Activated CD8-positive, alpha-beta memory T cell treated with anti-CD3 and anti-CD28 coated beads, Interleukin-2, amount 50 U/mL, for 4 hours (primary cell): ENCODE measurements around the gene EPB41L5.
"Not testable (repeated sequence)": the region's sequence is repeated elsewhere in the genome, so short reads cannot be mapped to it uniquely, and the experiment has no call there.

Source experiments
- DNase-seq: peaks from one replicate; pipeline ENCODE4 v3.0.0-alpha.2; 2020

The EPB41L5 gene

DNA sequence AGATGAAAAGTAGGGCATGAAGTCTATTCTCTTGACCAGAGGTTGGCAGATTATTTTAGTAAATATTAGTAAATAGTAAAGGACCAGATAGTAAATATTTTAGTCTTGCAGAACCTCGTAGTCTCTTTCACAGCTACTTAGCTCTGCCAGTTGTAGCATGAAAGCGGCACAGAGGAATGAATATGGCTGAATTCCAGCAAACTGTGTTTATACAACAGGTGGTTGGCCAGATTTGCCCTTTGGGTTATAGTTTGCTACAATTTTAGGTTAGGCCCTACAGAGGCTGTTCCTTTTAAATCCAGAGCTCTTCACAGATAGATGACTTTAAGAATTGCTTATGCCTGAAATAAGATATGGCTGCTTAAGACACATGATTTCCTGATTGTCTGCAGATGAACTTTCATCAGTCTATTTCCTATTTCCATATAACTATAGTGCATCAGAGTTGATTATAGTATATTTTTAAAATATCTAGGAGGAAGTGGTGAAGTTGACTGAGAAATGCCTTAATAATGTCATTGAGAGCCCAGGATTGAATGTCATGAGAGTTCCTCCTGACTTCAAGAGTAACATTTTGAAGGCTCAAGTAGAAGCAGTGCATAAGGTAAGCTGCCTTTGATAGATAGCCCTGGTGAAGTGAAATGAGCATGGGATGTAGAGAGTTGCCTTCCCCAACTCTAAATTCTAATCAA is 129.8 kb downstream of the EPB41L5 start:
- DNase-seq = no peak

DNA sequence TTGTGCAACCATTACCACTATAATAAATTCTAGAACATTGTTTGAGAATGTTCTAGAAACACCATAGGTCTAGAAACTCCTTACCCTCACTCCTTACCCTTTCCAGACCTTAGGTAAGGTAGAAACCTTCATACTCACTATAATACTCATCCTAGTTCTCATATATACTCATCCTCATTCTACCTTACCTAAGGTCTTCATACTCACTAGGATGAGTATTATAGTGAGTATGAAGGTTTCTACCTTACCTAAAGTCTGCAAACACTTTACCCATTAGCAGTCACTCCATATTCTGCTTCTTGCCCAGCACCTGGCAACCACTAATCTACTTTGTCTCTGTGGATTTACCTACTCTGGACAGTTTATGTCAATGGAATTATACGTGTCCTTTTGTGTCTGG is 135.4 kb downstream of the EPB41L5 start:
- no peak for DNase-seq

DNA sequence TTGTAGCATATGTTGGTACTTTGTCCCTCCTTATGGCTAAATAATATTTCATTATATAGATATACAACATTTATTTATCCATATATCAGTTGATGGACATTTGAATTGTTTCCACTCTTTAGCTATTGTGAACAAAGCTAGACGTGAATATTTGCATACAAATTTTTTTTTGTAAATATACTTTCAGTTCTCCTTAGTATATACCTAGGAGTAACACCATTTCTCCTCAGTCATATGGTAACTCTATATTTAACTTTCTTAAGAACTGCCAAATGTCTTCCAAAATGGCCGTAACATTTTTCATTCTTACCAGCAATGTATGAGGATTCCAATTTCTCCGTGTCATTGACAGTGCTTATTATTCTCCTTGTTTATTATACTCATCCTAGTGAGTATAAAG is 135.8 kb downstream of the EPB41L5 start:
- DNase-seq = no peak

DNA sequence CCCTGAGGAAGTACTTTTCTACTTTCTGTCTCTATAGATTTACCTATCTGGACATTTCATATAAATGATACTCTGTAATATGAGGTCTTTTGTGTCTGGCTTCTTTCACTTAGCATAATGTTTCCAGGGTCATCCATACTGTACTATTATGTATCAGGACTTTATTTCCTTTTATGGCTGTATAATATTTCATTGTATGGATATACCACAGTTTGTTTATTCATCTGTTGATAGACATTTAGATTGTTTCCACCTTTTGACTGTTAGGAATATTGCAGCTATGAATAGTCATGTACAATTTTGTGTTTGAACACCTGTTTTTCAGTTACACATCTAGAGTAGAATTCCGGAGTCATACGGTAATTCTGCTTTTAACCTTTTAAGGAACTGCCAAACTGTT is 136.5 kb downstream of the EPB41L5 start:
- DNase-seq = no peak

DNA sequence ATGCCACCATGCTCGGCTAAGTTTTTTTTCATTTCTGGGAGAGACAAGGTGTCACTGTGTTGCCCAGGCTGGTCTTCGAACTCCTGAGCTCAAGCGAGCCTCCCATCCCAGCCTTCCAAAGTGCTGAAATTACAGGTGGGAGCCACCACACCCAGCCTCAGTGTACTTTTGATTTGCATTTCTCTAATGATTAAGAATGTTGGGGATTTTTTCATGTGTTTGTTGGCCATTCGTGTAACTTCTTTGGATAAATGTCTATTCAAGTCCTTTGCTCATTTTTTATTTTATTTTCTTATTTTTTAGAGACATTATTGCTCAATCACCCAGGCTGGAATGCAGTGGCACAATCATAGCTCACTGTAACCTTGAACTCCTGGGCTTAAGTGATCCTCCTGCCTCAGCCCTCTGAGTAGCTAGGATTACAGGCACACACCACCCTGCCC is 137.2 kb downstream of the EPB41L5 start:
- no peak for DNase-seq

DNA sequence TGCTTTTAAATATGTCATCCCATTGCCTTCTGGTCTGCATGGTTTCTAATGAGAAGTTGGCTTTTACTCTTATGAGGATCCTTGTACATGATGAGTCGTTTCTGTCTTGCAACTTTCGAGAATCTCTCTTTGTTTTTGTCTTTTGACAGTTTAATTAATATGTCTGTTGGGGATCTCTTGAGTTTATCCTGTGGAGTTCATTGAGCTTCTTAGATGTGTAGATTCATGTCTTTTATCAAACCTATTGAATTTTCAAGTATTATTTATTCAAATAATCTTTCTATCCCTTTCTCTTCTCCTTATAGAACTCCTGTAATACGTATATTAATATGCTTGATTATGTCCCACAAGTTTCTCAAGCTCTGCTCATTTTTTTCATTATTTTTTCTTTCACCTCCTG is 142.4 kb downstream of the EPB41L5 start:
- no peak for DNase-seq

DNA sequence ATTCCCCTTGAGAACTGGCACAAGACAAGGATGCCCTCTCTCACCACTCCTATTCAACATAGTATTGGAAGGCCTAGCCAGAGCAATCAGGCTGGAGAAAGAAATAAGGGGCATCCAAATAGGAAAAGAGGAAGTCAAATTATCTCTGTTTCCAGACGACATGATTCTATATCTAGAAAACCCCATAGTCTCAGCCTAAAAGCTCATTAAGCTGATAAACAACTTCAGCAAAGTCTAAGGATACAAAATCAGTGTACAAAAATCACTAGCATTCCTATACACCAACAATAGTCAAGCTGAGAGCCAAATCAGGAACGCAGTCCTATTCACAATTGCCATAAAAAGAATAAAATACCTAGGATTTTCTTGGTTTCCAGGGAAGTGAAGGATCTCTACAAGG is 145.8 kb downstream of the EPB41L5 start:
- not testable (repeated sequence) for DNase-seq

DNA sequence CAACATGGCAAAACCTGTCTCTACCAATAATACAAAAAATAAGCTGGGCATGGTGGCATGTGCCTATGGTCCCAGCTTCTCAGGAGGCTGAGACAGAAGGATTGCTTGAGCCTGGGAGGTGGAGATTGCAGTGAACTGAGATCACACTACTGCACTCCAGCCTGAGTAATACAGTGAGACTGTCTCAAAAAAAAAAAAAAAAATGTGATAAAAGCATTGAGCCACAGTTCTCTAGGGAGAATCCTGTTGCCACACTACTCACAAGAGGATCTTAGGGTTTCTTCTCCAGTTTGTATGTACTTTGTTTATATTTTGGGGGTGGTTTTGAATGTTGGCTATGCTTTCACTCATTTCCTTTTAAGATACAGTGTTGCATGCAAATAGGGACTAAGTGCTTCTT is 148.3 kb downstream of the EPB41L5 start:
- no peak for DNase-seq

DNA sequence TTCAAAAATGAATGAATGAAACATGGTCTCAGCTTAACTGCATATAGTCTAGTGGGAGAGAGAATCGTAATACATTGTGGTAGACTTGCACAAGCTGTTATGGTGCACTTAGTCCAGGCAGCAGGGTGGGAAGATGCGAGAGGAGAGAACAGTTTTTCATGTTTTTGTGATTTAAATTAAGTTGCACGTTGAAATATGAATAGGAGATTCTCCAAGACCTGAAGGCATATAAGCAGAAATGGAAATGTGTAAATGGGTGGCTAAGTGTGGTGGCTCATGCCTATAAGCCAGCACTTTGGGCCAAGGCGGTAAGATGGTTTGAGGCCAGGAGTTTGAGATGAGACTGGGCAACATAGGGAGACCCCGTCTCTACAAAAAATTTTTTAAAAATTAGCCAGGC is 149.8 kb downstream of the EPB41L5 start:
- DNase-seq = no peak

DNA sequence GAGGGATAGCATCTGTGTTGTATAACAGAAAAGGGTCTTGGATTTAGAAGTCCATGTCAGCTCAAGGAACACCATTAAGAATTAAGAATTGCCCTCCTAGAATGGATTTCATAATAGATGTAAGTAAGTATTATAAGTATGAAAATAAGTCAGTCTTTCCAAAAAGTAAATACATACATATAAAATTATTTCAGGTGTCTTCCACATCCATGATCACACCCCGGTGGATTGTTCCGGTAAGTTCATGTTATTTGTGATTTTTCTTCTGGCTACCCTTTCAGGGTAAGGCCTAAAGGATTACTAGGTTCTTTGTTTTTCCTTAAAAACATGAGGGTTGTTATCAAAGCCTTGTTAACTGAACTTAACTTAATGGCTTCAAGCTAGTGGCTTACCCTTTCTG is 154.4 kb downstream of the EPB41L5 start:
- no peak for DNase-seq

DNA sequence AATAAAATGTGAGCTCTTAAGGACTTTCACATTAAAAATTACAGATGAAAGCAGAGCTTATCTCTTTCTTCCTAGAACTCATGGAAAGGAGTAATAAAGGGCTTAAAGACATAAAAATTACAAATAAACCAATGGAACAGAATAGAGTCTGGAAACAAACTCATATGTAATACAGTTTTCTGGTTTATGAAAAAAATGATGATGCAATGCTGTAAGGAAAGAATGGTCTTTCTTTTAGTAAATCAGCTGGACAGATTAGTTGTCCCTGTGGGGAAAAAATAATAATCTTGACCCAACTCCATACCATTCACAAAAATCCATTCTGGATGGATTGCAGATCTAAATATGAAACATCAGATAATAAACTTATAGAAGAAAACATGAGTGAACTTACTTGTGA is 156.1 kb downstream of the EPB41L5 start:
- DNase-seq = no peak

DNA sequence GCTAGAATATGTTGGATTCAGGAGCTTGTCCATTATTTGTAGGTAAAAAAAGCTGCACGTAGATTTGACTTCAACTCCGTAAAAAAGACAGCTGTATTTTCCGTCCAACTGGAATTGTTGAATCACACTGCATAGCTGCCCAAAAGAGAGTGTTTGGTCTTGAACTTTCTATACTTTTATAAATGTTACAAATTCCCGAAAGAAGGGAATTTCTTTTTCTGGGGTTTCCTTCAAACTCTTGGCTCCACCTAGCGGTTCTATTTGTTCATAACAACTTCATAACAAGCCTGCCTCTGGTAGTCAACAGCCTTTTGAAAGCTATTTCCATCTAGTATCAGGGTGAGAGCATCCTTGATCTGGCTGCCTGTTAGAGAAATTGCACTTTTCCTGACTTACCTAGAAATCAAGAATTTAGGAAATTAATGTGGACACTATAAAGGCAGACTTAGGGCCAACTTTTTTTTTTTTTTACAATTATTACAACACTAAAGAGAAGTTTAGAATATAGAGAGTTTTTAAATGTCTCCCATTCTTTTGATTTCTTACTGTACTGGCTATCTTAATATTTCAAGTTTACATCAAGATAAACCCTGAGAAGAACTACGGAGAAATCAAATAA is 162.2 kb downstream of the EPB41L5 start:
- no peak for DNase-seq

DNA sequence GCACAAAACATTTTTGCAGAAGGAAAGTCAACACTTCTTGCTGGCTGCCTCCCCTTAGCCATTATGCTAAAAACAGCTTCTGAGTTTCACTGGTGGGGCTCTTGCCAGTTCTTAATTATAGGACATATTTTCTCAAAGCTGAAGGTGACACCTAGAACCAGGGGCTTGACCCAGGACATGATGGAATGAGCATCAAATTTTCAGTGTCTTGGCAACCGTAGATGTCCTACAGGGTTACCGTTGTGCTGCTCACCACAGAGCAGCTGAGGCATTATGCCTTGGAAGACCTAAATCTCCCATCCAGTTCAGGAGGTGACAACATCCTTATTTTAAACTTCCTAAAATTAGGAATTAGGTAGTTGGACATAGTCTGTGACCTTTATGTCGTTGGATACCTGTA is 163.6 kb downstream of the EPB41L5 start:
- DNase-seq = no peak

DNA sequence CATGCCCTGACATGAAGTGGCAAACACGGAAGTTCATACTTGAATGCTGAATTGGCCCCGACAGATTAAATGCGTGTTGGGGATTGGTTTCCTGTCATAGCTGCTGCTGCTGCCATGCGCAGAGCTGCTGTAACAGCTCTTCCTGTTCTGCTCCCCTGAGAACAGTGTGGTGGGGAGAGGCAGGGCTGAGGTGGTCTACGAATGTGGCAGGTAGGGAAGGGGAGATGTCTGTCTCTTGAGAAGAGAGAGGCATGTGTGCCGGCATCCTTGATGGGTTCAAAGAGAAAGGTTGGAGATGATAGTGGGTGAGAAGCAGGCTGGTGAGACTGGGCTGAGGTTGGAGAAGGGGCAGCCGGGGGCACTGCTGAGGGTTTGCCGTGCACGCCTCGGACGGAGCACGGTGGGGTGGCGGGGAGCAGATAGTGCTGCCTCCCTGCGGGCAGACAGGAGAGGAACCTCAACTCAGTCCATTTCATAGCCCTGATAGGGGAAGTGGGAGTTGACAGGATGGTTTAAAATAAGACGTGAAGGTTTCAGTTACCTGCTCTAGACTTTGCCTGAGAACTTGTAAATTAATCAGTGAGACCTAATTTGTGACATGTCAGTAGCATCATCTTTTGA is 164.2 kb downstream of the EPB41L5 start:
- peak; percentile 77 for DNase-seq

DNA sequence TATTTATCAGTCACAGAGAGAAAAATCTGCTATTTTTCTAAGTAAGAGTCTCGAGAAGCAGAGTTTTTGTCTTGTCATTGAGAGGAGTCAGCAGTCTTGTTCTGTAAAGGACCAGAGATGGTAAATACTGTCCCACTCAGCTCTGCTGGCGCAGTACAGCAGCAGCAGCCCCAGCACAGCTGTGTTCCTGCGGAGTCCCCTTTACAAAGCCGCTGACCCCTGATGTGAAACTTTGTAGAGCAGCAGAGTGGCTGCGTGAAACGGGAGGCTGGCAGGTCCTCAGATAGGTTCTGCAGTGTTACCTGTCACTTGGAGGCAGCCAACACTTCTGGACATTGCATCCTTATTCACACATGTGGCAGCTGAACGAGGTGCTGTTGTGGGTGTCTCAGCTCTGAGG is 165.1 kb downstream of the EPB41L5 start:
- DNase-seq = no peak

DNA sequence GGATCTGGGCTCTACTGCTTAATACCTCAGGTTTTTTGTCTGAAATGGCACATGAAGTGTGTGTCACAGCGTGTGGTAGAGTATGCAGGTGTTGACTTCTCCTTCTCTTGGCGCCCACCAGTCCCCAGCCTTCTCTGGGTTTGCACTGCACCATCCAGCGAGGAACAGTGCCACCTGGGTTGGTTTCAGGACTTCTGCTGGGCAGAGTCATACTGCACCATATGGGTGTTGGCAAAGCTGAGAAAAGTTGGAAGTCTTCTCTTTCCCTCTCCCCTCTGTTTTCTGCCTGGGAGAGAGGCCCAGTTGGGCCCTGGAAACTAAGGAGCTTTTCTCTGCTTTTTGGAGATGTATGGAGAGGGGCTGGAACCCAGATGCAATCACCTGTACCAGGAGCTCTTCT is 166.5 kb downstream of the EPB41L5 start:
- no peak for DNase-seq

DNA sequence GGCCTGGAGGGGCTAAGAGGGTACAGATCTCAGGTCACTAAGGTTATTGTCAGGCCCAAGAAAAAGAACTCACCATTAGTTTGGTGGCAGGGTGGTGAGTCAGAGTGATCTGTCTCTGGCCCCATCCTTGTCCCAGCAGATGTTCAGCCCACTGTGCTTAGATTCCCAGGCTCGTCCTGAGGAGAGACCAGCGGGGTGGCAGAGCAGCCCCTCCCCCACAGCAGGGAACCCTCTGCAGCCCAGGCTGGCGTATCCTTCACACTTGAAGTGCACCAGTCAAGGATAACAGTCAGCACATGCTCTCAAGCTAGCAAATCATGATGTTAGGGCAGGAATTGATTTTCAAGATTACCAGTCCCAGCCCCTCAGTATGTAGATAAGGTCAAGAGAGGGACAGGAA is 167.2 kb downstream of the EPB41L5 start:
- DNase-seq = no peak

DNA sequence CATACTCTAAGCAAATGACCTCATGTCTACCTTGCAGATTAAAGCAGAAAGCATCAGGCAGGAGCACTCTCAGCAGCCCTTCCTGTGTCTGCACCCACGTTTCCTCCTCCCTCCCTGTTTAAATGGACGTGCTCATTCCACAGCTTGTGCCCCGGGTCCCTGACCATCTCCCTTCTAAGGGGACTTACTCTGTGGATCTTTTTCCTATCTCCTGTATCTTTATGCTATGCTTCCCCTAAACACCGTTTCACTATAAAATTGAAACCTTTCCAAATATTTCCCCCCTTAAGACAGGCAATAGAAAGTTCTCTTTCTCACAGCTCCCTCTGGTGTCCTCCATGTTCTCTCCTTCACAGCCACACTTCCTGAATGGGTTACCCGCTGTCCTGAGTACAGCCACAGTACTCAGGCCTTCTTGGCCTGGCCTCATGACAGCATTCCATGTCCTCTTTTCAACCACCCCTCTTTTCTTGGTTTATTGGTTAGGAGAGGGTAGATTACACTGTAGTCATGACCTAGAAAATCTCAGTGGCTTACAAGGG is 169.2 kb downstream of the EPB41L5 start:
- no peak for DNase-seq

DNA sequence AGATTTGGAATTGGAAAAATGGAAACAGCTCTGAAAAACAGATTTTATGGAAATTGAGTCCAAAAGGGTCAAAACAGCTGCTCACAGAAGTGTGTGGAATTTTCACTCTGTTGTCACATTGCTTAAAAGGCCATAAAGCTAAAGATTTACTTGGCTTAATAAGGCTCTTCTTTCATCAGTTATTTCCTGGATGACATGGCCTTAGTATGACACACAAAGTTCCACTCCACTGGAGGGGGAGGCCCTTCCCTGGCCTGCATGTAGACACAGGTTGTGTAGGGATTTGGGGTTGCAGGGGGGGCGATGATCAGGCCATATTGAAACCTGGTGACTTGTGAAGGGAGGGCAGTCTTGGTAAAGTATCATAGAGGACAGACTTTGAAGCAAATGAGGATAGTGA is 176.3 kb downstream of the EPB41L5 start:
- DNase-seq = no peak

DNA sequence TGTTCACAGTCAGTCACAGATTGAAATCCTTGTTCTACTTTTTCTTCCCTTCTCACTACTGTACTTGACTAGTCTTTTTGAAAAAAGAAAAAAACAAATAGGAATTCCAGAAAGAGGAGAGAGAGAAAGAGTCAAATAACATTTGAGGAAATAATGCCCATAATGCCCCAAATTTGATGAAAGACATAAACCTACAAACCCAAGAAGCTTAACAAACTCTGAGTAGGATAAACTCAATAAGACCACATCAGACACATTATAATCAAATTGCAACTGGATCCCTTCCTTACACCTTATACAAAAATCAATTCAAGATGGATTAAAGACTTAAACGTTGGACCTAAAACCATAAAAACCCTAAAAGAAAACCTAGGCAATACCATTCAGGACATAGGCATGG is 179.4 kb downstream of the EPB41L5 start:
- DNase-seq = no peak

DNA sequence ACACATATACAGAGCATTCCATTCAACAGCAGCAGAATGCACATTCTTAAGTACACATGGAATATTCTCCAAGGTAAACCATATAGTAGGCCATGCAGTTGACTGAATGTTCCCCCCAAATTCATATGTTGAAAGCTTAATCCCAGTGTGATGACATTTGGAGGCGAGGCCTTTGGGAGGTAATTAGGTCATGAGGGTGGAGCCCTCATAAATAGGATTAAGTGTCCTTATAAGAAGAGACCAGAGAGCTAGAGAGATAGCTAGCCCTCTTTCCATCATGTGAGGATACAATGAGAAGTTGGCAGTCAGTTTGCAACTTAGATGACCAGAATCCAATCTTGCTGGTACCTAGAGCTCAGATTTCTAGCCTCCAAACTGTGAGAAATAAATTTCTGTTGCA is 182.7 kb downstream of the EPB41L5 start:
- DNase-seq = no peak

DNA sequence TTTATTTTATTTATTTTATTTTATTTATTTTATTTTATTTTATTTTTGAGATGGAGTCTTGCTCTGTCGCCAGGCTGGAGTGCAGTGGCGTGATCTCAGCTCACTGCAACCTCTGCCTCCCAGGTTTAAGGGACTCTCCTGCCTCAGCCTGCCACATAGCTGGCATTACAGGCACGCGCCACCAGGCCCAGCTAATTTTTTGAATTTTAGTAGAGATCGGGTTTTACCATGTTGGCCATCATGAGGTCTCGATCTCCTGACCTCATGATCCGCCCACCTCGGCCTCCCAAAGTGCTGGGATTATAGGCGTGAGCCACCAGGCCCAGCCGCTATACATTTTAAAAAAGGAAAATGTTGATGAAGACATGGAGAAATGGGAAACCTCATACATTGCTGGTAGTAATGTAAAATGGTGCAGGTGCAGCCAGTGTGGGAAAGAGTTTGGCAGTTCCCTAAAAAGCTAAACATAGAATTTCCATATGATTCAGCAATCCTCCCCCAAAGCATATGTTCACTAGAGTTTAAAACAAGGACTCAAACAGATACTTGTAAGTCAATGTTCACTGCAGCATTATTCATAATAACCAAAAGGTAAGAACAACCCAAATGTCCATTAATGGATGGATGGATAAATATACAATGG is 187.1 kb downstream of the EPB41L5 start:
- not testable (repeated sequence) for DNase-seq

DNA sequence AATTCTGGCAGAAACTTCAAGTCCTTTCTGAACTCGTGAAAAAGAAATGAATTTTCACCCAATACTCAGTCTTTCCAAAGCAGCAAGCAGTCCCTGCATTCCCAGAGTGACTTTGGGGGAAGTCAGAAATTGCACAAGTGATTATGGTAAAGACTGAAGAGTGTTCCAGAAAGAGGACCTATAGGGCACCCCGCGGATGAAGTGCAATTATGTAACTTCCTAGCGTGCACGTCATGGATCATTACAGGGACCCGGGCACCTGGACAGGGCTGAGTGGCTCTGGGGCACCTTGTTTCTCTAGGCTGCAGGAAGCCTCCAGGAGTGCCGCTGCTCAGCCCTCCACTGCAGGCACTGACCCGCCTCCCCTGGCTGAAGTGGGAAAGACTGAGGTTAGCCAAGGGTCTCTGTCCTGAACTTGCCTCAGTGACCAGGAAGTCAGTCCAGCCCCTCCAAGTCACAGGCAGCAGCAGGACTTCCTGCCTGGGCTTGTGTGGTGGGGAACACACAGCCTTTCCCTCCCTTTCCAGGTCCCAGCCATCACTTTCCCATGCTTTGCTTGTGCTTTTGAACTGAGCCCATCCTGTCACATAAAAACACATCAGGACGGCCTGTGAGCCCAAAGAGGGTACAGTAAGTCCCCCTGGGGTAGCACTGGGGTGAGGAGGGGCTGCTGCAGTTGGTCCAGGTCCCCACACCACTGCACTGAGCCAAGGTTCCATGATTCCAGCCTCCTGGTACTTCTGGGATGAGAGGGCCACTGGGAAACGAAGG is 190.6 kb downstream of the EPB41L5 start:
- no peak for DNase-seq
